HepG2 (cell line): ENCODE measurements around the gene PTEN. TPM values are rescaled to one million over a fixed set of nuclear protein-coding genes. Genes with fewer than 3 reads are reported as not detected.

ENCODE experiments used
- BCL6 ChIP-seq: IDR thresholded peaks from 2 replicates; pipeline ENCODE4 v1.6.1; 2016; ENCODE audit warnings: missing genetic modification reagents, missing compliant biosample characterization
- FOXA3 ChIP-seq: IDR thresholded peaks from 2 replicates; pipeline ENCODE4 v1.6.1; 2016; ENCODE audit warnings: missing genetic modification reagents, missing compliant biosample characterization
- GMEB1 ChIP-seq: sonication (generic); formaldehyde crosslinking; IDR thresholded peaks from 2 replicates; pipeline ENCODE4 v1.5.1; 2020; ENCODE audit warnings: missing genetic modification reagents, mild to moderate bottlenecking, borderline replicate concordance
- GTF2F1 ChIP-seq: fragments of 150-350 bp; IDR thresholded peaks from 2 replicates; pipeline ENCODE4 v1.6.1; 2014; ENCODE audit warnings: low read length
- HMG20B ChIP-seq: conservative IDR thresholded peaks from 2 replicates; pipeline ENCODE4 v1.6.1; 2016; ENCODE audit warnings: missing genetic modification reagents, missing compliant biosample characterization
- HNRNPK ChIP-seq: fragments of 200-400 bp; formaldehyde crosslinking; IDR thresholded peaks from 2 replicates; pipeline ENCODE4 v1.6.1; 2018; ENCODE audit warnings: low read length, low read depth, moderate library complexity, mild to moderate bottlenecking; ENCODE audit not compliant: poor library complexity, severe bottlenecking
- HOXA9 ChIP-seq: sonication (generic); formaldehyde crosslinking; IDR thresholded peaks from 2 replicates; pipeline ENCODE4 v1.8.1; 2022; ENCODE audit warnings: missing genetic modification reagents, mild to moderate bottlenecking, moderate library complexity, borderline replicate concordance
- ISL2 ChIP-seq: sonication (generic); formaldehyde crosslinking; IDR thresholded peaks from 2 replicates; pipeline ENCODE4 v1.5.0; 2020; ENCODE audit warnings: missing genetic modification reagents
- JUND ChIP-seq: sonication (generic); formaldehyde crosslinking; IDR thresholded peaks from 2 replicates; pipeline ENCODE4 v1.8.0; 2022; ENCODE audit warnings: mild to moderate bottlenecking, missing genetic modification reagents
- KAT7 ChIP-seq: IDR thresholded peaks from 2 replicates; pipeline ENCODE4 v1.6.1; 2018; ENCODE audit warnings: borderline replicate concordance, missing compliant biosample characterization
- NR0B2 ChIP-seq: sonication (generic); formaldehyde crosslinking; IDR thresholded peaks from 2 replicates; pipeline ENCODE4 v1.4.0; 2020; ENCODE audit warnings: mild to moderate bottlenecking, missing genetic modification reagents
- POGK ChIP-seq: sonication (generic); formaldehyde crosslinking; conservative IDR thresholded peaks from 2 replicates; pipeline ENCODE4 v1.8.0; 2022; ENCODE audit warnings: mild to moderate bottlenecking, moderate library complexity, missing genetic modification reagents
- RXRB ChIP-seq: IDR thresholded peaks from 2 replicates; pipeline ENCODE4 v1.6.1; 2016; ENCODE audit warnings: borderline replicate concordance, missing genetic modification reagents, missing compliant biosample characterization
- SMC3 ChIP-seq: IDR thresholded peaks from 2 replicates; pipeline ENCODE4 v1.6.1; 2011; ENCODE audit warnings: low read length, improper control_type of control experiment
- STAT5B ChIP-seq: sonication (generic); formaldehyde crosslinking; IDR thresholded peaks from 2 replicates; pipeline ENCODE4 v1.4.0; 2020; ENCODE audit warnings: missing genetic modification reagents
- YEATS4 ChIP-seq: sonication (generic); formaldehyde crosslinking; IDR thresholded peaks from 2 replicates; pipeline ENCODE4 v1.4.0; 2020; ENCODE audit warnings: missing genetic modification reagents, borderline replicate concordance
- ZMAT3 ChIP-seq: sonication (generic); formaldehyde crosslinking; conservative IDR thresholded peaks from 2 replicates; pipeline ENCODE4 v1.7.0; 2021; ENCODE audit warnings: missing genetic modification reagents
- ZNF296 ChIP-seq: sonication (generic); formaldehyde crosslinking; conservative IDR thresholded peaks from 2 replicates; pipeline ENCODE4 v1.5.0; 2020; ENCODE audit warnings: mild to moderate bottlenecking, missing genetic modification reagents
- ZNF333 ChIP-seq: sonication (generic); formaldehyde crosslinking; IDR thresholded peaks from 2 replicates; pipeline ENCODE4 v1.4.0; 2020; ENCODE audit warnings: mild to moderate bottlenecking, missing genetic modification reagents, borderline replicate concordance
- ZNF670 ChIP-seq: sonication (generic); formaldehyde crosslinking; IDR thresholded peaks from 2 replicates; pipeline ENCODE4 v1.8.0; 2022; ENCODE audit warnings: mild to moderate bottlenecking, missing genetic modification reagents, borderline replicate concordance
- ZNF768 ChIP-seq: sonication (generic); formaldehyde crosslinking; IDR thresholded peaks from 2 replicates; pipeline ENCODE4 v1.4.0; 2020; ENCODE audit warnings: missing genetic modification reagents
- polyA plus RNA-seq, 8 experiments: library from polyadenylated mRNA; depleted of rRNA in 3 of 8; stranded (reverse) in 7 of 8; unstranded in 1 of 8; fragments of >200 nt; fragmentation: Illumina TruSeq in 4 of 8; extraction: Trizol in 4 of 8; gene quantifications; 2 replicates each; pipeline versions ENCODE4 v1.2.1 to v1.2.3, GENCODE V29; 2011 to 2016; ENCODE audit warnings: low read depth in 4 of 8, missing spikeins in 1 of 8, mixed read lengths in 1 of 8; ENCODE audit not compliant: insufficient read depth in 1 of 8
- total RNA-seq, 5 experiments: library from RNA; depleted of rRNA; stranded (reverse); fragments of >200 nt; fragmentation: Illumina TruSeq; extraction: Trizol; gene quantifications; 2 replicates each; pipeline ENCODE4 v1.2.3, GENCODE V29; 2016; ENCODE audit warnings: low read depth in 1 of 5

Gene PTEN
- total and polyA plus RNA-seq, 2 of the 13 experiments (the other 11 are each of a cell fraction or from before 2014, with no cell fraction given): 30.3 to 61.3 TPM

- TF ChIP-seq YEATS4 (CRISPR knock-in tag) (peak; percentile 98), GMEB1 (CRISPR knock-in tag) (peak; percentile 73), FOXA3 (CRISPR knock-in tag) (peak; percentile 65), ZNF296 (CRISPR knock-in tag) (no peak), POGK (peak; percentile 95), HOXA9 (peak; percentile 80), NR0B2 (CRISPR knock-in tag) (peak; percentile 71), KAT7 (peak; percentile 96), HNRNPK (peak; percentile 71), ZNF670 (CRISPR knock-in tag) (peak; percentile 71), ZMAT3 (CRISPR knock-in tag) (peak; percentile 74; the same call in 1 of the 2 replicates), HMG20B (CRISPR knock-in tag) (peak; percentile 62; the same call in 1 of the 2 replicates), ISL2 (CRISPR knock-in tag) (0 out of 2 replicates have a peak, but pooled peaks have one; percentile 72), GTF2F1 (peak; percentile 57; the same call in 1 of the 2 replicates), ZNF768 (peak; percentile 59), SMC3 (no peak), ZNF333 (CRISPR knock-in tag) (peak; percentile 7; the same call in 1 of the 2 replicates), BCL6 (no peak), RXRB (CRISPR knock-in tag) (peak; percentile 42), STAT5B (peak; percentile 65; the same call in 1 of the 2 replicates), JUND (CRISPR knock-in tag) (no peak; the same call in 1 of the 2 replicates)
These were observed at the start of gene PTEN, which contains the start of gene KLLN (continued) for GRCh38 chr10:87863053-87863943.
